ENCODE measurements around the gene VPREB3. TPM values are rescaled to one million over a fixed set of nuclear protein-coding genes. Genes with fewer than 3 reads are reported as not detected.

The VPREB3 gene
- total RNA-seq, 2 donors from 2014 or later: not detected

GRCh38 chr22:23783265-23784150, 29.3 kb upstream of the VPREB3 start:
- no peak for DNase-seq
- H3K36me3 ChIP-seq (replicated peaks in 1 of 2; ENCODE audit: insufficient read depth in 1 of 2, low read depth in 2 of 2): no peaks in the 10 kb centered on the region
- H3K27ac ChIP-seq: peak overlapping the region in 2 of 4 donors; percentile 6 to 11
- TF ChIP-seq CTCF (IDR thresholded peaks at IDR 0.05) (no peak), POLR2A (IDR thresholded peaks at IDR 0.05) (no peak)
- intact Hi-C loops (cut with DNase I): no loop called here
- H3K27me3 ChIP-seq: no peaks in the 10 kb centered on the region
- peaks cover 33% of the 10 kb centered on the region for H3K4me1 ChIP-seq
- H3K4me3 ChIP-seq: no peak overlapping the region
- H3K9me3 ChIP-seq: no peaks in the 10 kb centered on the region
- no peak for ATAC-seq
- WGBS, 2 donors: 50 to 82% methylated on average over 7 to 14 of the region's 15 CpGs

GRCh38 chr22:23782703-23783102, 28.5 kb upstream of the VPREB3 start:
- DNase-seq (no peak), ATAC-seq (no peak)
- H3K36me3 ChIP-seq (replicated peaks in 1 of 2; ENCODE audit: insufficient read depth in 1 of 2, low read depth in 2 of 2): no peaks in the 10 kb centered on the region
- TF ChIP-seq POLR2A (IDR thresholded peaks at IDR 0.05) (no peak), CTCF (IDR thresholded peaks at IDR 0.05) (no peak)
- no peak overlapping the region for H3K27ac ChIP-seq
- 100% methylated on average over 1 of the region's 1 CpG; no CpG with 5 or more reads in 1 of the 2 donors for WGBS, 2 donors
- H3K9me3 ChIP-seq: no peaks in the 10 kb centered on the region
- H3K27me3 ChIP-seq: no peaks in the 10 kb centered on the region
- H3K4me3 ChIP-seq: no peak overlapping the region
- H3K4me1 ChIP-seq: peaks cover 25% of the 10 kb centered on the region
- intact Hi-C loops (cut with DNase I): no loop called here

- no peaks in the 10 kb centered on the region for H3K27me3 ChIP-seq
- no peak overlapping the region for H3K27ac ChIP-seq
- H3K4me3 ChIP-seq: no peak overlapping the region
- no peaks in the 10 kb centered on the region for H3K36me3 ChIP-seq (replicated peaks in 1 of 2; ENCODE audit: insufficient read depth in 1 of 2, low read depth in 2 of 2)
- no peak for ATAC-seq
- WGBS, 2 donors: 88 to 92% methylated on average over 2 to 16 of the region's 16 CpGs
- H3K9me3 ChIP-seq: no peaks in the 10 kb centered on the region
- no peak for DNase-seq
- intact Hi-C loops (cut with DNase I): no loop called here
- peaks cover 23% of the 10 kb centered on the region for H3K4me1 ChIP-seq
- TF ChIP-seq CTCF (IDR thresholded peaks at IDR 0.05): no peak
- TF ChIP-seq POLR2A (IDR thresholded peaks at IDR 0.05): no peak
Observed at GRCh38 chr22:23782252-23782651, 28.0 kb upstream of the VPREB3 start.

GRCh38 chr22:23781511-23782183, 27.4 kb upstream of the VPREB3 start:
- Histone ChIP-seq H3K27ac (no peak overlapping the region), H3K9me3 (no peaks in the 10 kb centered on the region), H3K27me3 (no peaks in the 10 kb centered on the region), H3K4me3 (no peak overlapping the region), H3K36me3 (replicated peaks in 1 of 2; ENCODE audit: insufficient read depth in 1 of 2, low read depth in 2 of 2) (no peaks in the 10 kb centered on the region), H3K4me1 (peaks cover 22% of the 10 kb centered on the region)
- ATAC-seq: no peak
- DNase-seq: no peak
- intact Hi-C loops (cut with DNase I): no loop called here
- 83 to 88% methylated on average over 7 to 14 of the region's 14 CpGs for WGBS, 2 donors
- TF ChIP-seq POLR2A (IDR thresholded peaks at IDR 0.05) (no peak), CTCF (IDR thresholded peaks at IDR 0.05) (no peak)

Measured in body of pancreas (tissue), 4 donors.